ENCODE results near the gene CGB8.

- TF ChIP-seq SALL2 (tag by site-specific recombination; IDR thresholded peaks at IDR 0.05; ENCODE audit: borderline replicate concordance): no peak
- no peak for TF ChIP-seq HOXA7 (CRISPR knock-in tag; IDR thresholded peaks at IDR 0.05; ENCODE audit: borderline replicate concordance)
- TF ChIP-seq ZNF548 (tag by site-specific recombination; IDR thresholded peaks at IDR 0.05): no peak
- TF ChIP-seq ZNF335 (tag by site-specific recombination; conservative IDR thresholded peaks at IDR 0.05): no peak
- TF ChIP-seq, protein P1, sequence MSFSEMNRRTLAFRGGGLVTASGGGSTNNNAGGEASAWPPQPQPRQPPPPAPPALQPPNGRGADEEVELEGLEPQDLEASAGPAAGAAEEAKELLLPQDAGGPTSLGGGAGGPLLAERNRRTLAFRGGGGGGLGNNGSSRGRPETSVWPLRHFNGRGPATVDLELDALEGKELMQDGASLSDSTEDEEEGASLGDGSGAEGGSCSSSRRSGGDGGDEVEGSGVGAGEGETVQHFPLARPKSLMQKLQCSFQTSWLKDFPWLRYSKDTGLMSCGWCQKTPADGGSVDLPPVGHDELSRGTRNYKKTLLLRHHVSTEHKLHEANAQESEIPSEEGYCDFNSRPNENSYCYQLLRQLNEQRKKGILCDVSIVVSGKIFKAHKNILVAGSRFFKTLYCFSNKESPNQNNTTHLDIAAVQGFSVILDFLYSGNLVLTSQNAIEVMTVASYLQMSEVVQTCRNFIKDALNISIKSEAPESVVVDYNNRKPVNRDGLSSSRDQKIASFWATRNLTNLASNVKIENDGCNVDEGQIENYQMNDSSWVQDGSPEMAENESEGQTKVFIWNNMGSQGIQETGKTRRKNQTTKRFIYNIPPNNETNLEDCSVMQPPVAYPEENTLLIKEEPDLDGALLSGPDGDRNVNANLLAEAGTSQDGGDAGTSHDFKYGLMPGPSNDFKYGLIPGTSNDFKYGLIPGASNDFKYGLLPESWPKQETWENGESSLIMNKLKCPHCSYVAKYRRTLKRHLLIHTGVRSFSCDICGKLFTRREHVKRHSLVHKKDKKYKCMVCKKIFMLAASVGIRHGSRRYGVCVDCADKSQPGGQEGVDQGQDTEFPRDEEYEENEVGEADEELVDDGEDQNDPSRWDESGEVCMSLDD (tag by site-specific recombination; IDR thresholded peaks at IDR 0.05): no peak
- no peak for TF ChIP-seq ZNF24 (tag by site-specific recombination; IDR thresholded peaks at IDR 0.05)
- TF ChIP-seq, protein P2, sequence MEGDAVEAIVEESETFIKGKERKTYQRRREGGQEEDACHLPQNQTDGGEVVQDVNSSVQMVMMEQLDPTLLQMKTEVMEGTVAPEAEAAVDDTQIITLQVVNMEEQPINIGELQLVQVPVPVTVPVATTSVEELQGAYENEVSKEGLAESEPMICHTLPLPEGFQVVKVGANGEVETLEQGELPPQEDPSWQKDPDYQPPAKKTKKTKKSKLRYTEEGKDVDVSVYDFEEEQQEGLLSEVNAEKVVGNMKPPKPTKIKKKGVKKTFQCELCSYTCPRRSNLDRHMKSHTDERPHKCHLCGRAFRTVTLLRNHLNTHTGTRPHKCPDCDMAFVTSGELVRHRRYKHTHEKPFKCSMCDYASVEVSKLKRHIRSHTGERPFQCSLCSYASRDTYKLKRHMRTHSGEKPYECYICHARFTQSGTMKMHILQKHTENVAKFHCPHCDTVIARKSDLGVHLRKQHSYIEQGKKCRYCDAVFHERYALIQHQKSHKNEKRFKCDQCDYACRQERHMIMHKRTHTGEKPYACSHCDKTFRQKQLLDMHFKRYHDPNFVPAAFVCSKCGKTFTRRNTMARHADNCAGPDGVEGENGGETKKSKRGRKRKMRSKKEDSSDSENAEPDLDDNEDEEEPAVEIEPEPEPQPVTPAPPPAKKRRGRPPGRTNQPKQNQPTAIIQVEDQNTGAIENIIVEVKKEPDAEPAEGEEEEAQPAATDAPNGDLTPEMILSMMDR (tag by site-specific recombination; IDR thresholded peaks at IDR 0.05): no peak
These were observed 43.8 kb upstream of the CGB8 start for GRCh38 chr19:49092686-49093085.
